AG04450 (cell line): ENCODE data around the gene LDB2. TPM values are rescaled to one million over a fixed set of nuclear protein-coding genes. Genes with fewer than 3 reads are reported as not detected.

Source experiments
- CTCF ChIA-PET: fragments of 300-600, 350-600 bp; formaldehyde crosslinking; extraction: SDS; loops from one replicate; lab custom pipeline; 2022; ENCODE audit warnings: antibody characterized with exemption, inconsistent platforms; lab: Charles Lee
- POLR2A ChIA-PET: fragments of 350-600 bp; formaldehyde crosslinking; extraction: SDS; loops from one replicate; lab custom pipeline; 2021; ENCODE audit warnings: antibody characterized with exemption, inconsistent platforms; lab: Yijun Ruan, JAX
- DNase-seq: peaks from one replicate; pipeline ENCODE4 v3.0.0-alpha.2; 2011; ENCODE audit warnings: low read depth, low spot score
- H3K27ac ChIP-seq: one replicate; pipeline ENCODE4 v1.5.1; 2012; ENCODE audit warnings: low read depth, low read length, control low read depth
- H3K27me3 ChIP-seq: one replicate; pipeline ENCODE4 v1.6.0; 2012; ENCODE audit warnings: low read length; ENCODE audit not compliant: control insufficient read depth, insufficient read depth
- H3K4me3 ChIP-seq: 2 replicates; pipeline ENCODE4 v1.5.1; 2011; ENCODE audit warnings: mild to moderate bottlenecking, low read depth, low read length, control low read depth
- H3K9me3 ChIP-seq: 2 replicates; pipeline ENCODE4 v1.5.1; 2012; ENCODE audit warnings: low read length; ENCODE audit not compliant: control insufficient read depth, insufficient read depth
- polyA plus RNA-seq: library from polyadenylated mRNA; depleted of rRNA; stranded (reverse); fragments of >200 nt; gene quantifications from 2 replicates; pipeline ENCODE4 v1.2.3, GENCODE V29; 2011
- TF ChIP-seq, protein P1 (sequence below): IDR thresholded peaks from 2 replicates; pipeline ENCODE4 v1.5.1; 2011; ENCODE audit warnings: low read depth, low read length, control low read depth, inconsistent platforms

The LDB2 gene
- polyA plus RNA-seq, 1 experiment, result 180 TPM

DNA sequence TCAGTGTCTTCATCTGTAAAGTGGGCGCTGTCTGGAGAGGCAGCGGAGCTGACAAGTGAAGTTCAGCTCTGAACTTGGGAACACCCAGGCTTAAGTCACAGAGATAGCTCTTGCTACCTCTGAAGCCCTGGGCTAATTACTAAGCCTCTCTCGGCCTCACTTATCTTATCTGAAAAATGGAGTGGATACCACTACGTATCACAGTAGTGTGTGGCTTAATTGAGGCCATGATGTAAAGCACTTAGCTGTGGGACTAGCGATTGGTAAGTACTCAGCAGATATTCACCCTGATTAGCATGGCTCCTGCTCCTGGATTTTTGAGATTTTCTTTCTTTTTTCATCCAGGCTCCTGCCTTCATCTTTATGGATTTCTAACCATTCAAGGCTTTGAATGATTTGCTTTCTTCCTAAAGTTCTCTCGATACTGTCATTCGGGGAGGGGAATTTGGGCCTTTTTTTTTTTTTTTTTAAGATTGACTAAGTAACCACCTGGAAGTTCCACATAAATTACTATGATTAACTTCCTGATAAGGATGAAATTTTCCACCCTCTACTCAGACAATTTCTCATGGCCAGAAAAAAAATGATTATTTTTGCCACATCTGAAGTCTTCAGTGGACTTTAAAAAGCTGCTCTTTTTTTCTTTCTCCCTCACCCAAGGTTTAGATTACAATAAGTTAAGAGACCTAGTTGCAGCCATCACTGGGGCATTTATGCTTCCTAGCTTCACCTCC is 17.1 kb downstream of the LDB2 start:
- no peak overlapping the region for H3K27ac ChIP-seq
- ChIA-PET CTCF (interaction anchor here (1.2 kb wide), 1 partner anchor 443 kb away, joined by 4 read pairs; no protein-coding TSS in a partner anchor), POLR2A (no interaction called here)
- TF ChIP-seq, protein P1, sequence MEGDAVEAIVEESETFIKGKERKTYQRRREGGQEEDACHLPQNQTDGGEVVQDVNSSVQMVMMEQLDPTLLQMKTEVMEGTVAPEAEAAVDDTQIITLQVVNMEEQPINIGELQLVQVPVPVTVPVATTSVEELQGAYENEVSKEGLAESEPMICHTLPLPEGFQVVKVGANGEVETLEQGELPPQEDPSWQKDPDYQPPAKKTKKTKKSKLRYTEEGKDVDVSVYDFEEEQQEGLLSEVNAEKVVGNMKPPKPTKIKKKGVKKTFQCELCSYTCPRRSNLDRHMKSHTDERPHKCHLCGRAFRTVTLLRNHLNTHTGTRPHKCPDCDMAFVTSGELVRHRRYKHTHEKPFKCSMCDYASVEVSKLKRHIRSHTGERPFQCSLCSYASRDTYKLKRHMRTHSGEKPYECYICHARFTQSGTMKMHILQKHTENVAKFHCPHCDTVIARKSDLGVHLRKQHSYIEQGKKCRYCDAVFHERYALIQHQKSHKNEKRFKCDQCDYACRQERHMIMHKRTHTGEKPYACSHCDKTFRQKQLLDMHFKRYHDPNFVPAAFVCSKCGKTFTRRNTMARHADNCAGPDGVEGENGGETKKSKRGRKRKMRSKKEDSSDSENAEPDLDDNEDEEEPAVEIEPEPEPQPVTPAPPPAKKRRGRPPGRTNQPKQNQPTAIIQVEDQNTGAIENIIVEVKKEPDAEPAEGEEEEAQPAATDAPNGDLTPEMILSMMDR, result no peak
- no peak overlapping the region for H3K4me3 ChIP-seq
- no peak for DNase-seq
- no peaks in the 10 kb centered on the region for H3K9me3 ChIP-seq
- H3K27me3 ChIP-seq, result no peaks in the 10 kb centered on the region

DNA sequence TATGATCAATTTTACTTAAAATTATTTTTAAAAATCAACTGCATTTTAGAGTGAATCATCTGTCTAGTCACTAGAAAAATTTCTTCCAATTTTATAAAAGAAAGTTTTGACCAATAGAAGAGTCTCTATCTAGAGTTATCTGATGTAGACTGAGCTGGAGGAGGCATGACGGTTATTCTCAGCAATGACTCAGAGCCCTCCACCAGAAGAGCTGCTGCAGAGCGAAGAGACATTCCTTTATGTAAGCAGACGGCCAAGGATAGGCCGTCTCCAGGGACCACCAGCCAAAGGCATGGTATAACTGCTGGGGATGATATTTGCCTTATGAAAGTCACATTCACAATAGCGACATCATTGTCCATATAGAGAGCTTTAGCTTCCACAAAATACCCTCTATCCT is 23.0 kb downstream of the LDB2 start:
- H3K4me3 ChIP-seq, result no peak overlapping the region
- POLR2A ChIA-PET, result interaction anchor here (0.5 kb wide), 1 partner anchor 449 kb away, joined by 3 read pairs; no protein-coding TSS in a partner anchor
- H3K27ac ChIP-seq, result no peak overlapping the region
- H3K27me3 ChIP-seq, result no peaks in the 10 kb centered on the region
- DNase-seq, result peak; percentile 68
- TF ChIP-seq, protein P1, result no peak
- CTCF ChIA-PET, result interaction anchor here (0.6 to 1.2 kb wide), 2 partner anchors 17 to 449 kb away, joined by 3 read pairs; no protein-coding TSS in a partner anchor
- no peaks in the 10 kb centered on the region for H3K9me3 ChIP-seq

- TF ChIP-seq, protein P1, result no peak
- H3K4me3 ChIP-seq, result no peak overlapping the region
- no peak for DNase-seq
- H3K9me3 ChIP-seq, result no peaks in the 10 kb centered on the region; the same call in 1 of the 2 replicates
- H3K27ac ChIP-seq, result no peak overlapping the region
- CTCF ChIA-PET, result no interaction called here
- H3K27me3 ChIP-seq, result no peaks in the 10 kb centered on the region
- POLR2A ChIA-PET, result no interaction called here
These were observed 28.7 kb downstream of the LDB2 start for GRCh38 chr4:16869594-16870245.

GRCh38 chr4:16868674-16869073 is 29.8 kb downstream of the LDB2 start:
- Histone ChIP-seq H3K27ac (no peak overlapping the region), H3K27me3 (no peaks in the 10 kb centered on the region), H3K4me3 (no peak overlapping the region), H3K9me3 (no peaks in the 10 kb centered on the region; the same call in 1 of the 2 replicates)
- TF ChIP-seq, protein P1, result no peak
- CTCF ChIA-PET, result no interaction called here
- POLR2A ChIA-PET, result no interaction called here
- no peak for DNase-seq

DNA sequence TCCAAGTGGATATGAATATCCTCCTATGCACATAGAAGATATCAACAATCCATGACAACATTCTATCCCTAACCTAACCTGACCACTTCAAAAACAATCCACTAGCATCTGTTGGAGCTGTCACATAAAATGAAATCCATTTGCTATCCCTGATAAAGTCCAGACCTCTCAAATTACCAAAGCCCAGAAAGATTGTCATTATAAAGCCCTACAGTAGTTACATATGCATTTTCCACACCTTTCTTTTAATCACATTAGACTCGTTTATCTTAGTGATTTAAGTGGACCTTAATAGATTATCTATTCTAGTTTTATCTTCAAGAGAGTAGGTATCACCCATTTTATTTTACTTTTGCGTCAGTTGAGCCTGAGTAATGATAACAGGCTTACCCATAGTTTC is 30.6 kb downstream of the LDB2 start:
- POLR2A ChIA-PET, result no interaction called here
- DNase-seq, result no peak
- H3K9me3 ChIP-seq, result no peaks in the 10 kb centered on the region; the same call in 1 of the 2 replicates
- H3K27me3 ChIP-seq, result no peaks in the 10 kb centered on the region
- H3K27ac ChIP-seq, result no peak overlapping the region
- CTCF ChIA-PET, result no interaction called here
- H3K4me3 ChIP-seq, result no peak overlapping the region
- TF ChIP-seq, protein P1, result no peak
